Fibroblast of lung (primary cell): Measurements from ENCODE around the gene KIAA0232. TPM values are rescaled to one million over a fixed set of nuclear protein-coding genes. Genes with fewer than 3 reads are reported as not detected.

Experiments used
- DNase-seq, 2 donors: peaks; one replicate each; pipeline versions ENCODE4 v3.0.0 to v3.0.0-alpha.2; 2010; ENCODE audit warnings: low read depth in 2 of 2
- H2AFZ ChIP-seq: 2 replicates; pipeline ENCODE4 v1.5.1; 2012; ENCODE audit warnings: low read length, control low read depth, inconsistent platforms
- H3K27ac ChIP-seq: 2 replicates; pipeline ENCODE4 v1.5.1; 2011; ENCODE audit warnings: low read length, control low read depth; ENCODE audit not compliant: insufficient read depth
- H3K27me3 ChIP-seq: 2 replicates; pipeline ENCODE4 v1.5.1; 2011; ENCODE audit warnings: mild to moderate bottlenecking, low read length; ENCODE audit not compliant: control insufficient read depth, insufficient read depth
- H3K36me3 ChIP-seq: 2 replicates; pipeline ENCODE4 v1.5.1; 2011; ENCODE audit warnings: low read length; ENCODE audit not compliant: control insufficient read depth, insufficient read depth
- H3K4me1 ChIP-seq: 2 replicates; pipeline ENCODE4 v1.5.1; 2011; ENCODE audit warnings: low read length; ENCODE audit not compliant: control insufficient read depth, insufficient read depth; ENCODE audit errors: extremely low read depth
- H3K4me2 ChIP-seq: 2 replicates; pipeline ENCODE4 v1.5.1; 2011; ENCODE audit warnings: low read length, control low read depth; ENCODE audit not compliant: insufficient read depth; ENCODE audit errors: extremely low read depth
- H3K4me3 ChIP-seq, 4 experiments: fragments of 200-600 bp in 1 of 4; sonication (generic) in 1 of 4; replicated peaks in 1 of 4; 2 replicates each; pipeline ENCODE4 v1.5.1; 2011 to 2016; ENCODE audit warnings: low read length in 4 of 4, low read depth in 3 of 4, mild to moderate bottlenecking in 3 of 4, control low read depth in 2 of 4, inconsistent platforms in 1 of 4, mixed read lengths in 1 of 4; ENCODE audit not compliant: insufficient read depth in 1 of 4; ENCODE audit errors: control extremely low read depth in 1 of 4
- H3K79me2 ChIP-seq: 2 replicates; pipeline ENCODE4 v1.5.1; 2012; ENCODE audit warnings: mild to moderate bottlenecking, low read length, inconsistent platforms; ENCODE audit not compliant: control insufficient read depth, insufficient read depth
- H3K9ac ChIP-seq: 2 replicates; pipeline ENCODE4 v1.5.1; 2011; ENCODE audit warnings: mild to moderate bottlenecking, low read length, control low read depth; ENCODE audit not compliant: insufficient read depth
- H3K9me3 ChIP-seq: 2 replicates; pipeline ENCODE4 v1.5.1; 2012; ENCODE audit warnings: low read depth, low read length; ENCODE audit not compliant: control insufficient read depth, insufficient read depth
- H4K20me1 ChIP-seq: 2 replicates; pipeline ENCODE4 v1.5.1; 2011; ENCODE audit warnings: low read length; ENCODE audit not compliant: control insufficient read depth, insufficient read depth; ENCODE audit errors: extremely low read depth
- CTCF ChIP-seq, 2 donors: IDR thresholded peaks in 1 of 2; conservative IDR thresholded peaks in 1 of 2; 1 replicate in 1 of 2; 2 replicates in 1 of 2; pipeline ENCODE4 v1.5.1; 2011 to 2012; ENCODE audit warnings: low read length in 2 of 2, control low read depth in 1 of 2, inconsistent platforms in 1 of 2, low read depth in 1 of 2, mild to moderate bottlenecking in 1 of 2
- EZH2 ChIP-seq: IDR thresholded peaks from 2 replicates; pipeline ENCODE4 v1.5.1; 2012; ENCODE audit warnings: low read length, control low read depth, mild to moderate bottlenecking; ENCODE audit errors: missing control alignments
- polyA plus RNA-seq, 2 donors: library from polyadenylated mRNA; depleted of rRNA in 1 of 2; stranded (reverse) in 1 of 2; unstranded in 1 of 2; fragments of >200 nt; gene quantifications; 2 replicates each; pipeline ENCODE4 v1.2.1, GENCODE V29; 2011 to 2012; ENCODE audit warnings: missing spikeins in 1 of 2
- total RNA-seq: library from RNA; depleted of rRNA; stranded (reverse); fragments of >200 nt; gene quantifications from 2 replicates; pipeline ENCODE4 v1.2.1, GENCODE V29; 2014

The KIAA0232 gene
- total and polyA plus RNA-seq, 2 donors (not counting 1 experiment from before 2014, with no cell fraction given) = 18.0 to 18.8 TPM

GRCh38 chr4:6847178-6847577 is 64.7 kb downstream of the KIAA0232 start:
- Histone ChIP-seq H3K79me2 (peaks cover 2% of the 10 kb centered on the region), H3K4me3 (no peak overlapping the region), H3K9ac (no peak overlapping the region), H3K4me1 (no peaks in the 10 kb centered on the region), H4K20me1 (no peaks in the 10 kb centered on the region), H3K4me2 (no peak overlapping the region), H3K36me3 (no peaks in the 10 kb centered on the region), H2AFZ (no peak overlapping the region), H3K27me3 (no peaks in the 10 kb centered on the region), H3K27ac (no peak overlapping the region), H3K9me3 (no peaks in the 10 kb centered on the region)
- TF ChIP-seq EZH2 = no peak
- TF ChIP-seq CTCF (conservative IDR thresholded peaks at IDR 0.05 in 1 of 2, IDR thresholded peaks at IDR 0.05 in 1 of 2; ENCODE audit: low read depth in 1 of 2, low read length in 2 of 2) = no peak
- no peak for DNase-seq

- Histone ChIP-seq H3K4me3 (no peak overlapping the region), H3K79me2 (peaks cover 2% of the 10 kb centered on the region), H3K27ac (no peak overlapping the region), H3K9ac (no peak overlapping the region), H3K4me1 (no peaks in the 10 kb centered on the region), H4K20me1 (no peaks in the 10 kb centered on the region), H3K9me3 (no peaks in the 10 kb centered on the region), H2AFZ (no peak overlapping the region), H3K36me3 (no peaks in the 10 kb centered on the region), H3K27me3 (no peaks in the 10 kb centered on the region), H3K4me2 (no peak overlapping the region)
- DNase-seq = no peak
- TF ChIP-seq EZH2 = no peak
- no peak for TF ChIP-seq CTCF (conservative IDR thresholded peaks at IDR 0.05 in 1 of 2, IDR thresholded peaks at IDR 0.05 in 1 of 2; ENCODE audit: low read depth in 1 of 2, low read length in 2 of 2)
These were observed 66.3 kb downstream of the KIAA0232 start for GRCh38 chr4:6848717-6849305.

- no peak for DNase-seq
- Histone ChIP-seq H3K4me3 (no peak overlapping the region), H3K4me2 (no peak overlapping the region), H3K36me3 (no peaks in the 10 kb centered on the region), H2AFZ (no peak overlapping the region), H3K27me3 (no peaks in the 10 kb centered on the region), H3K9me3 (no peaks in the 10 kb centered on the region), H3K27ac (no peak overlapping the region), H3K9ac (no peak overlapping the region), H4K20me1 (no peaks in the 10 kb centered on the region), H3K4me1 (no peaks in the 10 kb centered on the region), H3K79me2 (peaks cover 2% of the 10 kb centered on the region)
- TF ChIP-seq CTCF (conservative IDR thresholded peaks at IDR 0.05 in 1 of 2, IDR thresholded peaks at IDR 0.05 in 1 of 2; ENCODE audit: low read depth in 1 of 2, low read length in 2 of 2) (no peak), EZH2 (no peak)
These were observed 67.2 kb downstream of the KIAA0232 start for GRCh38 chr4:6849691-6850090.
